ENCODE results near the gene NOSTRIN. TPM values are rescaled to one million over a fixed set of nuclear protein-coding genes. Genes with fewer than 3 reads are reported as not detected.

Gene NOSTRIN
- total and polyA plus RNA-seq, 2 donors: 2.8 to 8.1 TPM

GRCh38 chr2:168796583-168797285 is 5.7 kb upstream of the NOSTRIN start:
- Histone ChIP-seq H3K4me1 (ENCODE audit: control insufficient read depth in 2 of 2, insufficient read depth in 2 of 2, low read length in 2 of 2) (no peaks in the 10 kb centered on the region), H3K36me3 (ENCODE audit: control insufficient read depth in 2 of 2, insufficient read depth in 2 of 2, low read length in 1 of 2) (no peaks in the 10 kb centered on the region), H3K27me3 (ENCODE audit: control insufficient read depth in 2 of 2, insufficient read depth in 1 of 2, low read length in 1 of 2) (no peaks in the 10 kb centered on the region), H3K27ac (ENCODE audit: low read depth in 1 of 2, low read length in 1 of 2) (no peak overlapping the region), H3K9me3 (ENCODE audit: control insufficient read depth in 2 of 2, insufficient read depth in 1 of 2, low read length in 1 of 2) (no peaks in the 10 kb centered on the region), H3K4me3 (ENCODE audit: low read length in 2 of 2) (no peak overlapping the region)
- DNase-seq (ENCODE audit: low read depth in 6 of 9, low spot score in 9 of 9): no peak
- WGBS: 92% methylated on average over 8 of the region's 8 CpGs

DNA sequence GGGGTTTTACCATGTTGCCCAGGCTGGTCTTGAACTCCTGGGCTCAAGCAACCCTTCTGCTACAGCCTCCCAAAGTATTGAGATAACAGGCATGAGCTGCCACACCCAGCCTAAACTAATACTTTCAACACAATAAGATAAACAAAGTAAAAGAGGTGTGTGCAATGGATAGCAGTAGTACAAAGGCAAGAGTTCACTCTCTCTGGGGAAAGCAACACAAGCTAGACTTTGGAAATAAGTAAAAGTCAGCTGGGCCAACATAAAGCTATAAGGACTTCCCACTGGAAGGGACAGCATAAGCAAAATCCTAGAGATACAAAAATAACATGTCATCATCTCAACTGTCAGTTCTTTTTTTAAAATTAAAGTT is 5.2 kb upstream of the NOSTRIN start:
- Histone ChIP-seq H3K27me3 (ENCODE audit: control insufficient read depth in 2 of 2, insufficient read depth in 1 of 2, low read length in 1 of 2) (no peaks in the 10 kb centered on the region), H3K36me3 (ENCODE audit: control insufficient read depth in 2 of 2, insufficient read depth in 2 of 2, low read length in 1 of 2) (no peaks in the 10 kb centered on the region), H3K27ac (ENCODE audit: low read depth in 1 of 2, low read length in 1 of 2) (no peak overlapping the region), H3K9me3 (ENCODE audit: control insufficient read depth in 2 of 2, insufficient read depth in 1 of 2, low read length in 1 of 2) (no peaks in the 10 kb centered on the region), H3K4me1 (ENCODE audit: control insufficient read depth in 2 of 2, insufficient read depth in 2 of 2, low read length in 2 of 2) (no peaks in the 10 kb centered on the region), H3K4me3 (ENCODE audit: low read length in 2 of 2) (no peak overlapping the region)
- no peak for DNase-seq (ENCODE audit: low read depth in 6 of 9, low spot score in 9 of 9)

DNA sequence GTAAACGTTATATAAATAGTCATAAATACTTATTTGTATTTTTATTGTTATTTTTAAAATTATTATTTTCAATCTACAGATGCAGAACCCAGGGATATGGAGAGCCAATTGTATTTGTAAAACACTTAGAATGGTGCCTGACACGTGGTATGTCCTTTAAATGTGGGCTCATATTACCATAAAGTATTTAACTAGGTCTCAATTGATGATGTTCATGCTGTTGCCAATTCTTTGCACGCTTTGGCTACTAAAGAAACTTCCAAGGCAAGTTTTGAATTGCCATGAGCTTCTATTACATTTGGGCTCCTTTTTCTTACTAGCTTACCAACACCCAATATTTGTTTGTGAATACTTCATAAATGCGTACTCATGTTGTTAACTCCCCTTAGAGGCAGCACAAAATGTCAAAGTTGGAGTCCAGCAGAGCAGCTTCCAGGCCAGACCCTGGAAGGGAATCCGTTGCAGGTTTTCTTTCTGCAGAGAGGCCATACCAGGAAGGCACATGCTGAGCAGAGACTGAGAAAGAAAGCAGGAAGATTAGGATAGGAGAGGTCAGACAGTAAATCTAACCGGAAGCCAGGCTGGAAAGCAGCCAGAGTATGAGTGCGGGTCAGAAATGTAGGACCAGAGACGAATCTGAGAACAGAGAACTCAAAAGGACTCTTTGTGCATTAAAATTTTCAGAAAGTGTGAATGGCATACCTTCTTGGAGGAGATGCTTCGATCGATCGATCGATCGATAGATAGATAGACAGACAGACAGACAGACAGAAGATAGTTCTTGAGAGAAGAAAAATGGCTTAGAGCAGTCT is 4.2 kb upstream of the NOSTRIN start:
- Histone ChIP-seq H3K9me3 (ENCODE audit: control insufficient read depth in 2 of 2, insufficient read depth in 1 of 2, low read length in 1 of 2) (no peaks in the 10 kb centered on the region), H3K4me1 (ENCODE audit: control insufficient read depth in 2 of 2, insufficient read depth in 2 of 2, low read length in 2 of 2) (no peaks in the 10 kb centered on the region), H3K27ac (ENCODE audit: low read depth in 1 of 2, low read length in 1 of 2) (no peak overlapping the region), H3K36me3 (ENCODE audit: control insufficient read depth in 2 of 2, insufficient read depth in 2 of 2, low read length in 1 of 2) (no peaks in the 10 kb centered on the region), H3K27me3 (ENCODE audit: control insufficient read depth in 2 of 2, insufficient read depth in 1 of 2, low read length in 1 of 2) (no peaks in the 10 kb centered on the region), H3K4me3 (ENCODE audit: low read length in 2 of 2) (no peak overlapping the region)
- WGBS: 93% methylated on average over 13 of the region's 13 CpGs
- DNase-seq (ENCODE audit: low read depth in 6 of 9, low spot score in 9 of 9): no peak

DNA sequence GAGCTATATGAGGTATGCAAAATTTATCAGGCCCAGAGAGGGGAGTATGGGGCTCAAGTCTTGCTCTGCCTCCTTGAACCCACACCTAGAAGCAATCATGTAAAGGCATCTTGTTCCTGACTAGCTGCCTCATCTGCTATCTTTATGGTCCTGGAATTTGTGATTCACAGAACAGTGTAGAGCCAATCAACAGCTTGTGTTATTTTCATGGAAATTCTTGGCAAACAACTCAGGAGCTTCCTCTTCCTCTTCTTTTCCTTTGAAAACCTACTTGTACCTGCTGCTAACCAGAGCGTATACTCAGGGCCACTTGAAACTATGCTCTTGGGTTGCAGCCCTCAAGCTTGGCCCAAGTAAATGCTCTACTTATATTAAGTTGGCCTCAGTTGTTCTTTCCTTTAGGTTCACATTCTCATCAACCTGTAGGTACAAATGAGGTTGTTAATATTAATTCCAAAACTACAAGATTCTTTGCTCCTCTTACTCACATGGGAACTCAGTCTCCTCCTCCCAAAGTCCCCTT is 3.5 kb upstream of the NOSTRIN start:
- WGBS: 96% methylated on average over 1 of the region's 1 CpG
- H3K27me3 ChIP-seq (ENCODE audit: control insufficient read depth in 2 of 2, insufficient read depth in 1 of 2, low read length in 1 of 2): no peaks in the 10 kb centered on the region
- H3K27ac ChIP-seq (ENCODE audit: low read depth in 1 of 2, low read length in 1 of 2): no peak overlapping the region
- no peak overlapping the region for H3K4me3 ChIP-seq (ENCODE audit: low read length in 2 of 2)
- no peak for DNase-seq (ENCODE audit: low read depth in 6 of 9, low spot score in 9 of 9)
- no peaks in the 10 kb centered on the region for H3K36me3 ChIP-seq (ENCODE audit: control insufficient read depth in 2 of 2, insufficient read depth in 2 of 2, low read length in 1 of 2)
- H3K4me1 ChIP-seq (ENCODE audit: control insufficient read depth in 2 of 2, insufficient read depth in 2 of 2, low read length in 2 of 2): no peaks in the 10 kb centered on the region
- H3K9me3 ChIP-seq (ENCODE audit: control insufficient read depth in 2 of 2, insufficient read depth in 1 of 2, low read length in 1 of 2): no peaks in the 10 kb centered on the region

- Histone ChIP-seq H3K9me3 (ENCODE audit: control insufficient read depth in 2 of 2, insufficient read depth in 1 of 2, low read length in 1 of 2) (no peaks in the 10 kb centered on the region), H3K4me3 (ENCODE audit: low read length in 2 of 2) (no peak overlapping the region), H3K4me1 (ENCODE audit: control insufficient read depth in 2 of 2, insufficient read depth in 2 of 2, low read length in 2 of 2) (no peaks in the 10 kb centered on the region), H3K27ac (ENCODE audit: low read depth in 1 of 2, low read length in 1 of 2) (no peak overlapping the region), H3K36me3 (ENCODE audit: control insufficient read depth in 2 of 2, insufficient read depth in 2 of 2, low read length in 1 of 2) (no peaks in the 10 kb centered on the region), H3K27me3 (ENCODE audit: control insufficient read depth in 2 of 2, insufficient read depth in 1 of 2, low read length in 1 of 2) (no peaks in the 10 kb centered on the region)
- DNase-seq (ENCODE audit: low read depth in 6 of 9, low spot score in 9 of 9): no peak
- WGBS: 49% methylated on average over 2 of the region's 2 CpGs
Observed at GRCh38 chr2:168801471-168801870, 966 bp upstream of the NOSTRIN start.

DNA sequence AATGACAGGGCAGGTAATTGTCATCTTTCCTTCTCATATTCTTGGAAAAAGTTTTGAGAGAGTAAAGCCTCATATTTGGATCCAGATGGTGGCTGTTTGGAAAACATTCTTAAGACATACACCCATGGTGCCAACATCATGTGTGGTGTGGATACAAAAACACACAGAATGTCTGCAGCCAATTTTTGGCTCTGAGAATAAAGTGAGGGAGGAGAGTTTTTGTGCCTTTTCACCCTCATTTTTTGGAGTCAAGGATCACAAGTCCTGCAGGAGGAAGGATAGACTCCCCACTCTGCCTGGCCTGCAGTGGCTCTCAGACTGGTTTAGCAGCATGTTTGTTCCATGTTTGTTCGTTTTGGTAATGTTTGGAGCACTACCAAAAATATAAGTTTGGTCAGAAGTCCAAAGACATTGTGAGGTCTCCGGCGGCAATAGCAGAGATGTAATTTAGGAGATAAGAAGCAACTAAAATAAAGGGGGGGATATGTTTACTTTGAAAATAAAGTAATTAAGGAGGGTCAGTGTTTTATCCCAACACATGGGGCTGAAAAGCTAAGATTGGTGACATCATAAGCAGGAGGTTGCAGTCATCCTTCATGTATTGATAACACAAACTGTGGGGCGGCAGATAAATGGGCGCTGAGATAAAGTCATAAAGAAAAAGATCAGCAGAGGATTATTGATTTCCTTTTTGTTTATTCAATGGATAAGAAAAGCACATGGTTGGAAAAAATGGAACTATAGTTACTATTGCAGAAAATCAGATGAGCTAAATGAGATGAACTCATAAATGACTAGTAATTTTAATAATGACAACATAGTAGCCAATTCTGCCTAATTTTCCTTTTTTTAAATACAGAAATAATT is 655 bp downstream of the NOSTRIN start:
- Histone ChIP-seq H3K4me3 (ENCODE audit: low read length in 2 of 2) (no peak overlapping the region), H3K4me1 (ENCODE audit: control insufficient read depth in 2 of 2, insufficient read depth in 2 of 2, low read length in 2 of 2) (no peaks in the 10 kb centered on the region), H3K27me3 (ENCODE audit: control insufficient read depth in 2 of 2, insufficient read depth in 1 of 2, low read length in 1 of 2) (no peaks in the 10 kb centered on the region), H3K27ac (ENCODE audit: low read depth in 1 of 2, low read length in 1 of 2) (no peak overlapping the region), H3K36me3 (ENCODE audit: control insufficient read depth in 2 of 2, insufficient read depth in 2 of 2, low read length in 1 of 2) (no peaks in the 10 kb centered on the region), H3K9me3 (ENCODE audit: control insufficient read depth in 2 of 2, insufficient read depth in 1 of 2, low read length in 1 of 2) (no peaks in the 10 kb centered on the region)
- WGBS: 95% methylated on average over 5 of the region's 5 CpGs
- DNase-seq (ENCODE audit: low read depth in 6 of 9, low spot score in 9 of 9): no peak

DNA sequence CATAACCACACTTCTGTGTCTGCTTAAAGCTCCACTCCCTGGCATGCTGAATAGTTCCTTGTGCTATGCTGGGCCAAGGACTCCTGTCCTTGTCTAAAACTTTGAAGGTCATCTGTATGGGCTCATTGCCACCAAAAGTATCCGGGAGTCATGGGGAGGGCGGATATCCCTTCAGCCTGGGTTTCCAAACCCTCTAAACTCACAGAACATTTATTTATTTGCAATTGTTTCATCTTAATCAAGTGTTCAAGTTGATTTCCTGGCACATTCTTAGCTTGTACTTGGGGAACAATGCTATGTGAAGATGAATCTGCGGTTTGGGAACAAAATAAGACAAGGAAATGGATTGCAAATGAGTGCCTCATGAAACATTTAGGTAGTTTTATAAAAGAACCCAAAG is 1.8 kb downstream of the NOSTRIN start:
- H3K9me3 ChIP-seq (ENCODE audit: control insufficient read depth in 2 of 2, insufficient read depth in 1 of 2, low read length in 1 of 2): no peaks in the 10 kb centered on the region
- H3K27ac ChIP-seq (ENCODE audit: low read depth in 1 of 2, low read length in 1 of 2): no peak overlapping the region
- H3K4me3 ChIP-seq (ENCODE audit: low read length in 2 of 2): no peak overlapping the region
- DNase-seq (ENCODE audit: low read depth in 6 of 9, low spot score in 9 of 9): no peak
- H3K36me3 ChIP-seq (ENCODE audit: control insufficient read depth in 2 of 2, insufficient read depth in 2 of 2, low read length in 1 of 2): no peaks in the 10 kb centered on the region
- H3K27me3 ChIP-seq (ENCODE audit: control insufficient read depth in 2 of 2, insufficient read depth in 1 of 2, low read length in 1 of 2): no peaks in the 10 kb centered on the region
- H3K4me1 ChIP-seq (ENCODE audit: control insufficient read depth in 2 of 2, insufficient read depth in 2 of 2, low read length in 2 of 2): no peaks in the 10 kb centered on the region
- 96% methylated on average over 3 of the region's 3 CpGs for WGBS

- H3K27me3 ChIP-seq (ENCODE audit: control insufficient read depth in 2 of 2, insufficient read depth in 1 of 2, low read length in 1 of 2): no peaks in the 10 kb centered on the region
- no peaks in the 10 kb centered on the region for H3K36me3 ChIP-seq (ENCODE audit: control insufficient read depth in 2 of 2, insufficient read depth in 2 of 2, low read length in 1 of 2)
- no peak overlapping the region for H3K4me3 ChIP-seq (ENCODE audit: low read length in 2 of 2)
- H3K27ac ChIP-seq (ENCODE audit: low read depth in 1 of 2, low read length in 1 of 2): no peak overlapping the region
- no peaks in the 10 kb centered on the region for H3K4me1 ChIP-seq (ENCODE audit: control insufficient read depth in 2 of 2, insufficient read depth in 2 of 2, low read length in 2 of 2)
- no peaks in the 10 kb centered on the region for H3K9me3 ChIP-seq (ENCODE audit: control insufficient read depth in 2 of 2, insufficient read depth in 1 of 2, low read length in 1 of 2)
- DNase-seq (ENCODE audit: low read depth in 6 of 9, low spot score in 9 of 9): no peak
- WGBS: 96% methylated on average over 7 of the region's 7 CpGs
Observed at GRCh38 chr2:168805615-168806014, 3.2 kb downstream of the NOSTRIN start.

GRCh38 chr2:168809537-168809936 is 7.1 kb downstream of the NOSTRIN start:
- Histone ChIP-seq H3K36me3 (ENCODE audit: control insufficient read depth in 2 of 2, insufficient read depth in 2 of 2, low read length in 1 of 2) (no peaks in the 10 kb centered on the region), H3K4me3 (ENCODE audit: low read length in 2 of 2) (no peak overlapping the region), H3K9me3 (ENCODE audit: control insufficient read depth in 2 of 2, insufficient read depth in 1 of 2, low read length in 1 of 2) (no peaks in the 10 kb centered on the region), H3K4me1 (ENCODE audit: control insufficient read depth in 2 of 2, insufficient read depth in 2 of 2, low read length in 2 of 2) (no peaks in the 10 kb centered on the region), H3K27me3 (ENCODE audit: control insufficient read depth in 2 of 2, insufficient read depth in 1 of 2, low read length in 1 of 2) (no peaks in the 10 kb centered on the region), H3K27ac (ENCODE audit: low read depth in 1 of 2, low read length in 1 of 2) (no peak overlapping the region)
- DNase-seq (ENCODE audit: low read depth in 6 of 9, low spot score in 9 of 9): no peak
